Measurements from ENCODE around the gene TGM3. TPM values are rescaled to one million over a fixed set of nuclear protein-coding genes. Genes with fewer than 3 reads are reported as not detected.
A peak's percentile ranks its signal among the peaks of the same experiment; 100 is the strongest.

TGM3 gene
- total RNA-seq, 2 donors from 2014 or later, result 0.23 to 1.8 TPM

GRCh38 chr20:2276015-2276414, 19.8 kb upstream of the TGM3 start:
- intact Hi-C loops (cut with DNase I), result no loop called here
- 32% methylated on average over 1 of the region's 1 CpG for WGBS
- Histone ChIP-seq H3K27me3 (replicated peaks; ENCODE audit: insufficient read depth) (no peaks in the 10 kb centered on the region), H3K4me1 (replicated peaks) (no peaks in the 10 kb centered on the region), H3K27ac (no peak overlapping the region), H3K9me3 (no peaks in the 10 kb centered on the region), H3K36me3 (no peaks in the 10 kb centered on the region), H3K4me3 (no peak overlapping the region)
- no peak for DNase-seq (ENCODE audit: low spot score)
- TF ChIP-seq CTCF (IDR thresholded peaks at IDR 0.05), result peak in 2 of 4 experiments; percentile 10 to 22
- TF ChIP-seq POLR2A (IDR thresholded peaks at IDR 0.05), result no peak
- TF ChIP-seq POLR2AphosphoS5 (IDR thresholded peaks at IDR 0.05), result peak; percentile 40

GRCh38 chr20:2279253-2279779, 16.5 kb upstream of the TGM3 start:
- intact Hi-C loops (cut with DNase I), result no loop called here
- Histone ChIP-seq H3K9me3 (no peaks in the 10 kb centered on the region), H3K27me3 (replicated peaks; ENCODE audit: insufficient read depth) (no peaks in the 10 kb centered on the region), H3K4me1 (replicated peaks) (no peaks in the 10 kb centered on the region), H3K36me3 (no peaks in the 10 kb centered on the region), H3K27ac (no peak overlapping the region), H3K4me3 (no peak overlapping the region)
- WGBS, result 42% methylated on average over 5 of the region's 5 CpGs
- no peak for TF ChIP-seq POLR2A (IDR thresholded peaks at IDR 0.05)
- TF ChIP-seq POLR2AphosphoS5 (IDR thresholded peaks at IDR 0.05), result no peak
- TF ChIP-seq CTCF (IDR thresholded peaks at IDR 0.05), result no peak
- no peak for DNase-seq (ENCODE audit: low spot score)

- no peaks in the 10 kb centered on the region for H3K9me3 ChIP-seq
- no peak for DNase-seq (ENCODE audit: low spot score)
- H3K4me1 ChIP-seq (replicated peaks), result no peaks in the 10 kb centered on the region
- WGBS, result 71% methylated on average over 6 of the region's 6 CpGs
- no peak overlapping the region for H3K27ac ChIP-seq
- H3K36me3 ChIP-seq, result no peaks in the 10 kb centered on the region
- TF ChIP-seq CTCF (IDR thresholded peaks at IDR 0.05), result no peak
- intact Hi-C loops (cut with DNase I), result no loop called here
- H3K4me3 ChIP-seq, result no peak overlapping the region
- no peaks in the 10 kb centered on the region for H3K27me3 ChIP-seq (replicated peaks; ENCODE audit: insufficient read depth)
Observed at GRCh38 chr20:2280082-2280481, 15.7 kb upstream of the TGM3 start.

GRCh38 chr20:2281563-2281962, 14.2 kb upstream of the TGM3 start:
- H3K4me1 ChIP-seq (replicated peaks), result no peaks in the 10 kb centered on the region
- no peak overlapping the region for H3K27ac ChIP-seq
- TF ChIP-seq POLR2AphosphoS5 (IDR thresholded peaks at IDR 0.05) (no peak), POLR2A (IDR thresholded peaks at IDR 0.05) (no peak), CTCF (IDR thresholded peaks at IDR 0.05) (no peak)
- 91% methylated on average over 3 of the region's 3 CpGs for WGBS
- DNase-seq (ENCODE audit: low spot score), result no peak
- H3K4me3 ChIP-seq, result no peak overlapping the region
- intact Hi-C loops (cut with DNase I), result no loop called here
- H3K9me3 ChIP-seq, result no peaks in the 10 kb centered on the region
- no peaks in the 10 kb centered on the region for H3K36me3 ChIP-seq
- H3K27me3 ChIP-seq (replicated peaks; ENCODE audit: insufficient read depth), result no peaks in the 10 kb centered on the region

- TF ChIP-seq POLR2A (IDR thresholded peaks at IDR 0.05), result no peak
- no peak for TF ChIP-seq POLR2AphosphoS5 (IDR thresholded peaks at IDR 0.05)
- no peak for TF ChIP-seq CTCF (IDR thresholded peaks at IDR 0.05)
- DNase-seq (ENCODE audit: low spot score), result no peak
- Histone ChIP-seq H3K27ac (no peak overlapping the region), H3K27me3 (replicated peaks; ENCODE audit: insufficient read depth) (no peaks in the 10 kb centered on the region), H3K4me3 (no peak overlapping the region), H3K4me1 (replicated peaks) (no peaks in the 10 kb centered on the region), H3K9me3 (no peaks in the 10 kb centered on the region), H3K36me3 (no peaks in the 10 kb centered on the region)
- WGBS, result 49% methylated on average over 5 of the region's 5 CpGs
- intact Hi-C loops (cut with DNase I), result no loop called here
Observed at GRCh38 chr20:2282181-2282580, 13.6 kb upstream of the TGM3 start.
